ENCODE measurements around the gene PIK3R6.

- TF ChIP-seq EZH2 (IDR thresholded peaks at IDR 0.05; ENCODE audit: insufficient read depth, poor library complexity, severe bottlenecking): no peak
- TF ChIP-seq EZH2phosphoT487 (IDR thresholded peaks at IDR 0.05; ENCODE audit: insufficient read depth, low read depth): no peak
Measured at GRCh38 chr17:8766731-8767130, 100.7 kb downstream of the PIK3R6 start.
